ENCODE results near the gene POLR1C. TPM values are rescaled to one million over a fixed set of nuclear protein-coding genes. Genes with fewer than 3 reads are reported as not detected.

The POLR1C gene
- total RNA-seq, 1 experiment from 2014 or later, result 84.6 TPM

DNA sequence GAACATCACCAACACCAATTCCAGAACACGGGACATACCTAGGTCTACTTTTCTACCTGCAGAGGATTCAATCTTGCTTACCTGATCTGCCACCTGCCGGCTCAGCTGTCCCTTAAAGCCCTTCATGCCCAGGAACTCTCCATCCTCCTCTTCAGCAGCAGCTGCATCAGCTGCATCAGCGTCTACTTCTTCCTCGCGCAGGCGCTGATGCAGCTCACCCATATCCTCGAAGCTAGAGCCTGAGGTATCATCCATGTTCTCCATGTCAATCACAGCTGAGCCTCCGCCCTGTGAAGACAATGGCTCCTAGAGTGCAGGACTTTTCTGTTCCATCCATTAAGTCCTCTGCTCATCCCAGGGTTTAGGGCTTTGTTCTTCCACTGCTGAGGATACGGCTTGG is 1.1 kb upstream of the POLR1C start:
- Histone ChIP-seq H3K27me3 (ENCODE audit: insufficient read depth, low read length) (no peaks in the 10 kb centered on the region), H3K9me3 (ENCODE audit: control insufficient read depth in 1 of 2, insufficient read depth in 1 of 2, low read depth in 1 of 2, low read length in 2 of 2) (no peaks in the 10 kb centered on the region), H3K4me2 (ENCODE audit: low read length) (peak overlapping the region; percentile 92), H3K4me1 (ENCODE audit: control insufficient read depth in 1 of 2, insufficient read depth in 2 of 2, low read length in 2 of 2) (peaks cover 14 to 21% of the 10 kb centered on the region in 2 experiments; a peak in 3 of 4 replicates), H4K20me1 (ENCODE audit: insufficient read depth) (0 out of 2 replicates have a peak, but pooled peaks cover 3% of the 10 kb centered on the region), H3K27ac (ENCODE audit: low read depth, low read length) (peak overlapping the region; percentile 61), H3K79me2 (ENCODE audit: insufficient read depth, low read length) (peaks cover 60% of the 10 kb centered on the region), H3K9me2 (ENCODE audit: insufficient read depth) (no peaks in the 10 kb centered on the region), H3K9ac (ENCODE audit: low read length) (peak overlapping the region; percentile 98), H3K36me3 (ENCODE audit: control insufficient read depth in 1 of 2, insufficient read depth in 2 of 2, low read length in 2 of 2) (peaks cover 40 to 43% of the 10 kb centered on the region in 2 experiments), H2AFZ (ENCODE audit: low read depth, low read length, poor library complexity, severe bottlenecking) (no peak overlapping the region), H3K4me3 (replicated peaks in 1 of 2; ENCODE audit: low read depth in 1 of 2, low read length in 2 of 2) (peak overlapping the region; percentile 92 to 100)
- ChIA-PET CTCF (interaction anchor here (2.7 kb wide), 1 partner anchor 9 kb away, joined by 12 read pairs; no protein-coding TSS in a partner anchor), POLR2A (no interaction called here), RAD21 (ENCODE audit: low non-redundant PET in 1 of 2, low total read pairs in 2 of 2, uncharacterized antibody in 2 of 2, unreplicated experiment in 2 of 2) (no interaction called here)
- intact Hi-C loops (cut with micrococcal nuclease), result loop anchor here (5.0 kb wide), 1 partner anchor 344 kb away; the partner anchor contains the start of gene SRF
- TSS peak; percentile 70 for BruUV-seq (replicated peaks)
- DNase-seq (ENCODE audit: low read depth, low spot score), result no peak
- TF ChIP-seq POLR2A (IDR thresholded peaks at IDR 0.05; ENCODE audit: borderline replicate concordance, extremely low read depth, insufficient read depth, insufficient read length), result no peak
- no peak for TF ChIP-seq SP1 (IDR thresholded peaks at IDR 0.05; ENCODE audit: low read depth)
- TF ChIP-seq, protein P1, sequence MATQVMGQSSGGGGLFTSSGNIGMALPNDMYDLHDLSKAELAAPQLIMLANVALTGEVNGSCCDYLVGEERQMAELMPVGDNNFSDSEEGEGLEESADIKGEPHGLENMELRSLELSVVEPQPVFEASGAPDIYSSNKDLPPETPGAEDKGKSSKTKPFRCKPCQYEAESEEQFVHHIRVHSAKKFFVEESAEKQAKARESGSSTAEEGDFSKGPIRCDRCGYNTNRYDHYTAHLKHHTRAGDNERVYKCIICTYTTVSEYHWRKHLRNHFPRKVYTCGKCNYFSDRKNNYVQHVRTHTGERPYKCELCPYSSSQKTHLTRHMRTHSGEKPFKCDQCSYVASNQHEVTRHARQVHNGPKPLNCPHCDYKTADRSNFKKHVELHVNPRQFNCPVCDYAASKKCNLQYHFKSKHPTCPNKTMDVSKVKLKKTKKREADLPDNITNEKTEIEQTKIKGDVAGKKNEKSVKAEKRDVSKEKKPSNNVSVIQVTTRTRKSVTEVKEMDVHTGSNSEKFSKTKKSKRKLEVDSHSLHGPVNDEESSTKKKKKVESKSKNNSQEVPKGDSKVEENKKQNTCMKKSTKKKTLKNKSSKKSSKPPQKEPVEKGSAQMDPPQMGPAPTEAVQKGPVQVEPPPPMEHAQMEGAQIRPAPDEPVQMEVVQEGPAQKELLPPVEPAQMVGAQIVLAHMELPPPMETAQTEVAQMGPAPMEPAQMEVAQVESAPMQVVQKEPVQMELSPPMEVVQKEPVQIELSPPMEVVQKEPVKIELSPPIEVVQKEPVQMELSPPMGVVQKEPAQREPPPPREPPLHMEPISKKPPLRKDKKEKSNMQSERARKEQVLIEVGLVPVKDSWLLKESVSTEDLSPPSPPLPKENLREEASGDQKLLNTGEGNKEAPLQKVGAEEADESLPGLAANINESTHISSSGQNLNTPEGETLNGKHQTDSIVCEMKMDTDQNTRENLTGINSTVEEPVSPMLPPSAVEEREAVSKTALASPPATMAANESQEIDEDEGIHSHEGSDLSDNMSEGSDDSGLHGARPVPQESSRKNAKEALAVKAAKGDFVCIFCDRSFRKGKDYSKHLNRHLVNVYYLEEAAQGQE (IDR thresholded peaks at IDR 0.05; ENCODE audit: low read depth), result no peak
- no peak for TF ChIP-seq SIN3A (IDR thresholded peaks at IDR 0.05; ENCODE audit: low read depth)
- ATAC-seq, result no peak

DNA sequence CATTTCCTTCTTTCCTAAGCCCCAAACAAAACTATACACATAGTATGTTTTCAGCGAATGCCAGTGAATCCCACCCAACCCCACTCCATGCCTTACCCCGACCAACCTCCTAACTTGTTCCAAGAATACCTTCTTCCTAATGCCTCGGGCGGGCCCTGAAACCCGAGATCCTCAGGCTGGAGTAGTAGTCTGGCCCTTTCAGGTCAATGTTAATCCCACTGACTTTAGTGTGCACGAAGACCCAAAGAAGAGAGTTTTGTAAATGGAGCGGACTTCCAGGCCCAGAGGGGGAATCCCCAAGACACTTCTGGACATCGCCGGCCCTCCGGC is 557 bp upstream of the POLR1C start:
- H3K36me3 ChIP-seq (ENCODE audit: control insufficient read depth in 1 of 2, insufficient read depth in 2 of 2, low read length in 2 of 2), result peaks cover 38 to 47% of the 10 kb centered on the region in 2 experiments
- ChIA-PET CTCF (interaction anchor here (2.7 kb wide), 1 partner anchor 9 kb away, joined by 12 read pairs; no protein-coding TSS in a partner anchor), RAD21 (ENCODE audit: low non-redundant PET in 1 of 2, low total read pairs in 2 of 2, uncharacterized antibody in 2 of 2, unreplicated experiment in 2 of 2) (no interaction called here), POLR2A (interaction anchor here (0.9 to 1.5 kb wide), 3 partner anchors 8 to 113 kb away, joined by 3 read pairs; partner anchors contain the start of gene GTPBP2)
- H3K9me3 ChIP-seq (ENCODE audit: control insufficient read depth in 1 of 2, insufficient read depth in 1 of 2, low read depth in 1 of 2, low read length in 2 of 2), result no peaks in the 10 kb centered on the region
- H3K4me1 ChIP-seq (ENCODE audit: control insufficient read depth in 1 of 2, insufficient read depth in 2 of 2, low read length in 2 of 2), result peaks cover 14 to 21% of the 10 kb centered on the region in 2 experiments; a peak in 3 of 4 replicates
- no peaks in the 10 kb centered on the region for H3K27me3 ChIP-seq (ENCODE audit: insufficient read depth, low read length)
- H3K79me2 ChIP-seq (ENCODE audit: insufficient read depth, low read length), result peaks cover 63% of the 10 kb centered on the region
- H3K9ac ChIP-seq (ENCODE audit: low read length), result peak overlapping the region; percentile 98
- 0 out of 2 replicates have a peak, but pooled peaks cover 3% of the 10 kb centered on the region for H4K20me1 ChIP-seq (ENCODE audit: insufficient read depth)
- intact Hi-C loops (cut with micrococcal nuclease), result loop anchor here (5.0 kb wide), 1 partner anchor 344 kb away; the partner anchor contains the start of gene SRF
- ATAC-seq, result no peak
- H3K9me2 ChIP-seq (ENCODE audit: insufficient read depth), result no peaks in the 10 kb centered on the region
- no peak for DNase-seq (ENCODE audit: low read depth, low spot score)
- H3K4me2 ChIP-seq (ENCODE audit: low read length), result peak overlapping the region; percentile 92
- BruUV-seq (replicated peaks), result no TSS peak
- peak overlapping the region; percentile 92 to 100 for H3K4me3 ChIP-seq (replicated peaks in 1 of 2; ENCODE audit: low read depth in 1 of 2, low read length in 2 of 2)
- H2AFZ ChIP-seq (ENCODE audit: low read depth, low read length, poor library complexity, severe bottlenecking), result no peak overlapping the region
- H3K27ac ChIP-seq (ENCODE audit: low read depth, low read length), result peak overlapping the region; percentile 61
- no peak for TF ChIP-seq EZH2 (IDR thresholded peaks at IDR 0.05)
- TF ChIP-seq CEBPB (IDR thresholded peaks at IDR 0.05; ENCODE audit: low read depth), result no peak
- no peak for TF ChIP-seq POLR2A (IDR thresholded peaks at IDR 0.05; ENCODE audit: borderline replicate concordance, extremely low read depth, insufficient read depth, insufficient read length)
- no peak for TF ChIP-seq TCF7L2 (IDR thresholded peaks at IDR 0.05; ENCODE audit: borderline replicate concordance, extremely low read depth, insufficient read depth, insufficient read length)
- no peak for TF ChIP-seq FOSL1 (IDR thresholded peaks at IDR 0.05; ENCODE audit: low read depth)
- TF ChIP-seq, protein P2, sequence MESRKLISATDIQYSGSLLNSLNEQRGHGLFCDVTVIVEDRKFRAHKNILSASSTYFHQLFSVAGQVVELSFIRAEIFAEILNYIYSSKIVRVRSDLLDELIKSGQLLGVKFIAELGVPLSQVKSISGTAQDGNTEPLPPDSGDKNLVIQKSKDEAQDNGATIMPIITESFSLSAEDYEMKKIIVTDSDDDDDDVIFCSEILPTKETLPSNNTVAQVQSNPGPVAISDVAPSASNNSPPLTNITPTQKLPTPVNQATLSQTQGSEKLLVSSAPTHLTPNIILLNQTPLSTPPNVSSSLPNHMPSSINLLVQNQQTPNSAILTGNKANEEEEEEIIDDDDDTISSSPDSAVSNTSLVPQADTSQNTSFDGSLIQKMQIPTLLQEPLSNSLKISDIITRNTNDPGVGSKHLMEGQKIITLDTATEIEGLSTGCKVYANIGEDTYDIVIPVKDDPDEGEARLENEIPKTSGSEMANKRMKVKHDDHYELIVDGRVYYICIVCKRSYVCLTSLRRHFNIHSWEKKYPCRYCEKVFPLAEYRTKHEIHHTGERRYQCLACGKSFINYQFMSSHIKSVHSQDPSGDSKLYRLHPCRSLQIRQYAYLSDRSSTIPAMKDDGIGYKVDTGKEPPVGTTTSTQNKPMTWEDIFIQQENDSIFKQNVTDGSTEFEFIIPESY (IDR thresholded peaks at IDR 0.05; ENCODE audit: extremely low read depth, insufficient replicate concordance, low read length), result no peak
- TF ChIP-seq, protein P3, sequence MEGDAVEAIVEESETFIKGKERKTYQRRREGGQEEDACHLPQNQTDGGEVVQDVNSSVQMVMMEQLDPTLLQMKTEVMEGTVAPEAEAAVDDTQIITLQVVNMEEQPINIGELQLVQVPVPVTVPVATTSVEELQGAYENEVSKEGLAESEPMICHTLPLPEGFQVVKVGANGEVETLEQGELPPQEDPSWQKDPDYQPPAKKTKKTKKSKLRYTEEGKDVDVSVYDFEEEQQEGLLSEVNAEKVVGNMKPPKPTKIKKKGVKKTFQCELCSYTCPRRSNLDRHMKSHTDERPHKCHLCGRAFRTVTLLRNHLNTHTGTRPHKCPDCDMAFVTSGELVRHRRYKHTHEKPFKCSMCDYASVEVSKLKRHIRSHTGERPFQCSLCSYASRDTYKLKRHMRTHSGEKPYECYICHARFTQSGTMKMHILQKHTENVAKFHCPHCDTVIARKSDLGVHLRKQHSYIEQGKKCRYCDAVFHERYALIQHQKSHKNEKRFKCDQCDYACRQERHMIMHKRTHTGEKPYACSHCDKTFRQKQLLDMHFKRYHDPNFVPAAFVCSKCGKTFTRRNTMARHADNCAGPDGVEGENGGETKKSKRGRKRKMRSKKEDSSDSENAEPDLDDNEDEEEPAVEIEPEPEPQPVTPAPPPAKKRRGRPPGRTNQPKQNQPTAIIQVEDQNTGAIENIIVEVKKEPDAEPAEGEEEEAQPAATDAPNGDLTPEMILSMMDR (IDR thresholded peaks at IDR 0.05 in 2 of 3, conservative IDR thresholded peaks at IDR 0.05 in 1 of 3; ENCODE audit: borderline replicate concordance in 1 of 3, insufficient read depth in 1 of 3, low read depth in 2 of 3, low read length in 2 of 3), result no peak
- TF ChIP-seq ELF1 (IDR thresholded peaks at IDR 0.05; ENCODE audit: borderline replicate concordance, low read depth), result no peak
- no peak for TF ChIP-seq SP1 (IDR thresholded peaks at IDR 0.05; ENCODE audit: low read depth)

All from HCT116 (cell line).